Cardiac muscle cell (in vitro differentiated cells and primary cell): Measurements from ENCODE around the gene CARD9. TPM values are rescaled to one million over a fixed set of nuclear protein-coding genes. Genes with fewer than 3 reads are reported as not detected.

Source experiments
- DNase-seq, 2 donors: peaks; one replicate each; pipeline versions ENCODE4 v3.0.0 to v3.0.0-alpha.2; 2010 to 2017; ENCODE audit warnings: low read depth in 1 of 2, low spot score in 1 of 2
- H3K27ac ChIP-seq: fragments of 200-600 bp; sonication (generic); 2 replicates; pipeline ENCODE4 v1.5.1; 2016
- H3K27me3 ChIP-seq: fragments of 200-600 bp; sonication (generic); 2 replicates; pipeline ENCODE4 v1.6.0; 2016; ENCODE audit warnings: control low read depth
- H3K36me3 ChIP-seq: fragments of 200-600 bp; sonication (generic); 2 replicates; pipeline ENCODE4 v1.5.1; 2016; ENCODE audit warnings: control low read depth
- H3K4me1 ChIP-seq: fragments of 200-600 bp; sonication (generic); 2 replicates; pipeline ENCODE4 v1.8.1; 2017; ENCODE audit warnings: low read depth, mild to moderate bottlenecking, mixed run types
- H3K4me3 ChIP-seq: fragments of 200-600 bp; sonication (generic); 2 replicates; pipeline ENCODE4 v1.5.1; 2016; ENCODE audit warnings: mild to moderate bottlenecking
- H3K9me3 ChIP-seq: fragments of 200-600 bp; sonication (generic); 2 replicates; pipeline ENCODE4 v1.5.1; 2017; ENCODE audit warnings: low read depth, mild to moderate bottlenecking, control low read depth
- CTCF ChIP-seq: IDR thresholded peaks from 2 replicates; pipeline ENCODE4 v1.5.1; 2012; ENCODE audit warnings: low read depth, mild to moderate bottlenecking, low read length
- polyA plus RNA-seq: library from polyadenylated mRNA; unstranded; fragments of >200 nt; fragmentation: Nextera tagmentation; extraction: Ambion mirVana; gene quantifications from 2 replicates; pipeline ENCODE4 v1.2.1, GENCODE V29; 2016
- total RNA-seq: library from RNA; depleted of rRNA; stranded (reverse); fragments of >200 nt; gene quantifications from 2 replicates; pipeline ENCODE4 v1.2.3, GENCODE V29; 2016

Gene CARD9, protein sequence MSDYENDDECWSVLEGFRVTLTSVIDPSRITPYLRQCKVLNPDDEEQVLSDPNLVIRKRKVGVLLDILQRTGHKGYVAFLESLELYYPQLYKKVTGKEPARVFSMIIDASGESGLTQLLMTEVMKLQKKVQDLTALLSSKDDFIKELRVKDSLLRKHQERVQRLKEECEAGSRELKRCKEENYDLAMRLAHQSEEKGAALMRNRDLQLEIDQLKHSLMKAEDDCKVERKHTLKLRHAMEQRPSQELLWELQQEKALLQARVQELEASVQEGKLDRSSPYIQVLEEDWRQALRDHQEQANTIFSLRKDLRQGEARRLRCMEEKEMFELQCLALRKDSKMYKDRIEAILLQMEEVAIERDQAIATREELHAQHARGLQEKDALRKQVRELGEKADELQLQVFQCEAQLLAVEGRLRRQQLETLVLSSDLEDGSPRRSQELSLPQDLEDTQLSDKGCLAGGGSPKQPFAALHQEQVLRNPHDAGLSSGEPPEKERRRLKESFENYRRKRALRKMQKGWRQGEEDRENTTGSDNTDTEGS
- total RNA-seq (0.46 and 2.1 TPM in 2 replicates), polyA plus RNA-seq (2.1 TPM in 2 replicates)

GRCh38 chr9:136373300-136374182 lies at the start of gene CARD9:
Gene CARD9, minus strand, starts transcription at chr9:136373669. Its CDS starts 1,591 bp downstream, at chr9:136372078.
- Histone ChIP-seq H3K36me3 (peaks cover 3% of the 10 kb centered on the region), H3K4me1 (no peaks in the 10 kb centered on the region), H3K4me3 (no peak within 1 kb of the TSS), H3K27me3 (no peaks in the 10 kb centered on the region), H3K27ac (no peak within 1 kb of the TSS), H3K9me3 (no peaks in the 10 kb centered on the region)
- TF ChIP-seq CTCF, result no peak
- DNase-seq, result no peak

DNA sequence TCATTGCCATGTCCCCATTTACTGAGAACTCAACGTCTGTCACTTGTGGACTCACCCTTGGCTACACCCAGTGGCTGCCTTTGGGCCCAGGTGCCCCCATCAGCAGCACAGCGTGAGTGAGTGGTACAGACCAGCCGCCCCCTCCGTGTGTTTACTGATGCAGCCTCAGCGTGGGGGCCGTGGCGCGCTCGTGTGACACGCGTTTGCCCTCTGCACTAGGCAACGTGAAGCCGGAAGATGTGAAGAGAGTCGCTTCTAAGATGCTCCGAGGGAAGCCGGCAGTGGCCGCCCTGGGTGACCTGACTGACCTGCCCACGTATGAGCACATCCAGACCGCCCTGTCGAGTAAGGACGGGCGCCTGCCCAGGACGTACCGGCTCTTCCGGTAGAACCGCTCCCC lies 49.4 kb upstream of the CARD9 start:
- DNase-seq, result no peak
- H3K4me3 ChIP-seq, result no peak overlapping the region
- TF ChIP-seq CTCF, result no peak
- H3K4me1 ChIP-seq, result no peaks in the 10 kb centered on the region
- H3K27ac ChIP-seq, result no peak overlapping the region
- H3K9me3 ChIP-seq, result no peaks in the 10 kb centered on the region
- H3K36me3 ChIP-seq, result peaks cover 33% of the 10 kb centered on the region
- H3K27me3 ChIP-seq, result no peaks in the 10 kb centered on the region

GRCh38 chr9:136421791-136422190 lies 48.3 kb upstream of the CARD9 start:
- no peaks in the 10 kb centered on the region for H3K27me3 ChIP-seq
- no peak overlapping the region for H3K27ac ChIP-seq
- no peak for TF ChIP-seq CTCF
- H3K4me1 ChIP-seq, result no peaks in the 10 kb centered on the region
- DNase-seq, result no peak
- no peaks in the 10 kb centered on the region for H3K9me3 ChIP-seq
- H3K4me3 ChIP-seq, result no peak overlapping the region
- H3K36me3 ChIP-seq, result peaks cover 39% of the 10 kb centered on the region

GRCh38 chr9:136419092-136419420 lies 45.6 kb upstream of the CARD9 start:
- H3K27me3 ChIP-seq, result no peaks in the 10 kb centered on the region
- H3K27ac ChIP-seq, result no peak overlapping the region
- H3K9me3 ChIP-seq, result no peaks in the 10 kb centered on the region
- no peaks in the 10 kb centered on the region for H3K4me1 ChIP-seq
- TF ChIP-seq CTCF, result no peak
- no peak overlapping the region for H3K4me3 ChIP-seq
- H3K36me3 ChIP-seq, result peaks cover 51% of the 10 kb centered on the region
- no peak for DNase-seq

GRCh38 chr9:136418182-136419091 lies 45.0 kb upstream of the CARD9 start:
- peaks cover 58% of the 10 kb centered on the region for H3K36me3 ChIP-seq
- no peak for DNase-seq
- H3K9me3 ChIP-seq, result no peaks in the 10 kb centered on the region
- H3K27me3 ChIP-seq, result no peaks in the 10 kb centered on the region
- H3K4me1 ChIP-seq, result no peaks in the 10 kb centered on the region
- H3K27ac ChIP-seq, result no peak overlapping the region
- no peak overlapping the region for H3K4me3 ChIP-seq
- no peak for TF ChIP-seq CTCF
